A549 (cell line): ENCODE results near the gene RHOBTB1. TPM values are rescaled to one million over a fixed set of nuclear protein-coding genes. Genes with fewer than 3 reads are reported as not detected.

Source experiments
- ATAC-seq, 2 experiments: fragments of 200-7000 bp in 1 of 2; fragments of >200 bp in 1 of 2; cut with Nextera tagmentation in 1 of 2; cut with Tn5 transposase in 1 of 2; 3 replicates each; pipeline versions ENCODE4 v1.8.0 to v1.9.1; 2018 to 2020; ENCODE audit warnings: mild to moderate bottlenecking in 1 of 2, moderate library complexity in 1 of 2
- CTCF ChIA-PET: fragments of 300-600 bp; sonication (Branson Sonifier 250); formaldehyde crosslinking; extraction: SDS; loops from one replicate; lab custom pipeline; 2021; ENCODE audit warnings: antibody characterized with exemption, inconsistent platforms; lab: Yijun Ruan, JAX
- POLR2A ChIA-PET: fragments of 350-600 bp; formaldehyde crosslinking; extraction: SDS; loops from one replicate; lab custom pipeline; 2021; ENCODE audit warnings: antibody characterized with exemption, inconsistent platforms; lab: Yijun Ruan, JAX
- DNase-seq, 2 experiments: peaks; one replicate each; pipeline versions ENCODE4 v3.0.0 to v3.0.0-alpha.2; 2011 to 2016; ENCODE audit warnings: low read depth in 1 of 2, low spot score in 1 of 2
- FAIRE-seq: peaks from 2 replicates; lab custom pipeline; 2011; peaks lifted over from hg19 to GRCh38; lab: Jason Lieb, UNC
- H3K27ac ChIP-seq, 2 experiments: fragments of >200 bp; sonication (Bioruptor Twin); formaldehyde crosslinking; 3 replicates each; pipeline ENCODE4 v1.5.1; 2016 to 2017
- H3K4me1 ChIP-seq: fragments of >200 bp; sonication (Bioruptor Twin); formaldehyde crosslinking; 3 replicates; pipeline ENCODE4 v1.6.1; 2016
- H3K4me2 ChIP-seq: fragments of >200 bp; sonication (Bioruptor Twin); formaldehyde crosslinking; 3 replicates; pipeline ENCODE4 v1.6.1; 2016
- H3K4me3 ChIP-seq: fragments of >200 bp; sonication (Bioruptor Twin); formaldehyde crosslinking; 3 replicates; pipeline ENCODE4 v1.5.1; 2016
- H3K9me3 ChIP-seq: fragments of >200 bp; sonication (Bioruptor Twin); formaldehyde crosslinking; 3 replicates; pipeline ENCODE4 v1.6.1; 2016
- ATOH8 ChIP-seq: fragments of 250-450 bp; sonication (Bioruptor Pico); IDR thresholded peaks from 2 replicates; pipeline ENCODE4 v1.5.0; 2020; ENCODE audit warnings: low read depth, mild to moderate bottlenecking, moderate library complexity
- BHLHE40 ChIP-seq: IDR thresholded peaks from 2 replicates; pipeline ENCODE4 v1.6.1; 2012; ENCODE audit warnings: low read depth, low read length, inconsistent platforms
- CEBPB ChIP-seq, 2 experiments: fragments of >200 bp in 1 of 2; sonication (Bioruptor Twin) in 1 of 2; formaldehyde crosslinking in 1 of 2; IDR thresholded peaks; 2 replicates each; pipeline ENCODE4 v1.6.1; 2012 to 2016
- CTCF ChIP-seq: fragments of >200 bp; sonication (Bioruptor Twin); formaldehyde crosslinking; IDR thresholded peaks from 3 replicates; pipeline ENCODE4 v1.5.1; 2016
- EHMT2 ChIP-seq: fragments of 200-600 bp; sonication (generic); IDR thresholded peaks from 2 replicates; pipeline ENCODE4 v1.6.1; 2016; ENCODE audit warnings: antibody characterized with exemption, low read depth, mild to moderate bottlenecking, moderate library complexity
- ELK1 ChIP-seq: fragments of 150-350 bp; IDR thresholded peaks from 2 replicates; pipeline ENCODE4 v1.6.1; 2014; ENCODE audit warnings: low read depth, mild to moderate bottlenecking, low read length
- EP300 ChIP-seq, 2 experiments: fragments of >200 bp; sonication (Bioruptor Twin); formaldehyde crosslinking; IDR thresholded peaks; 2 replicates in 1 of 2; 3 replicates in 1 of 2; pipeline ENCODE4 v1.6.1; 2016 to 2017
- FOSL2 ChIP-seq, 2 experiments: fragments of 450-650 bp in 1 of 2; fragments of >200 bp in 1 of 2; sonication (Bioruptor Twin) in 1 of 2; formaldehyde crosslinking; IDR thresholded peaks; 2 replicates each; pipeline versions ENCODE4 v1.5.0 to v1.6.1; 2016 to 2020; ENCODE audit warnings: mild to moderate bottlenecking in 1 of 2, moderate library complexity in 1 of 2
- FOXS1 ChIP-seq: fragments of 250-450 bp; sonication (Bioruptor Pico); IDR thresholded peaks from 2 replicates; pipeline ENCODE4 v1.5.0; 2020; ENCODE audit warnings: mild to moderate bottlenecking, moderate library complexity
- GATA3 ChIP-seq: IDR thresholded peaks from 2 replicates; pipeline ENCODE4 v1.6.1; 2012; ENCODE audit warnings: borderline replicate concordance
- HDAC2 ChIP-seq: fragments of 200-600 bp; sonication (generic); IDR thresholded peaks from 2 replicates; pipeline ENCODE4 v1.6.1; 2016
- HOXA7 ChIP-seq: fragments of 250-450 bp; sonication (Bioruptor Pico); IDR thresholded peaks from 2 replicates; pipeline ENCODE4 v1.5.0; 2020; ENCODE audit warnings: mild to moderate bottlenecking, moderate library complexity
- HOXB13 ChIP-seq: fragments of 250-450 bp; sonication (Bioruptor Pico); IDR thresholded peaks from 2 replicates; pipeline ENCODE4 v1.5.0; 2020; ENCODE audit warnings: low read depth, mild to moderate bottlenecking, moderate library complexity
- HOXB5 ChIP-seq: fragments of 250-450 bp; sonication (Bioruptor Pico); IDR thresholded peaks from 2 replicates; pipeline ENCODE4 v1.5.0; 2020; ENCODE audit warnings: mild to moderate bottlenecking, moderate library complexity
- JUNB ChIP-seq: fragments of >200 bp; sonication (Bioruptor Twin); formaldehyde crosslinking; IDR thresholded peaks from 2 replicates; pipeline ENCODE4 v1.6.1; 2016
- MAZ ChIP-seq: fragments of 150-350 bp; IDR thresholded peaks from 2 replicates; pipeline ENCODE4 v1.6.1; 2014; ENCODE audit warnings: antibody characterized with exemption, low read depth, low read length, borderline replicate concordance
- NFE2L2 ChIP-seq: fragments of 150-350 bp; conservative IDR thresholded peaks from 2 replicates; pipeline ENCODE4 v1.6.1; 2014; ENCODE audit warnings: low read length
- NR3C1 ChIP-seq: fragments of >200 bp; sonication (Bioruptor Twin); formaldehyde crosslinking; IDR thresholded peaks from 3 replicates; pipeline ENCODE4 v1.6.1; 2017
- POLR2AphosphoS2 ChIP-seq: conservative IDR thresholded peaks from 2 replicates; pipeline ENCODE4 v1.6.1; 2012; ENCODE audit warnings: low read length, improper control_type of control experiment, inconsistent platforms
- RAD21 ChIP-seq, 2 experiments: fragments of >200 bp in 1 of 2; sonication (Bioruptor Twin) in 1 of 2; formaldehyde crosslinking in 1 of 2; IDR thresholded peaks in 1 of 2; conservative IDR thresholded peaks in 1 of 2; 2 replicates in 1 of 2; 3 replicates in 1 of 2; pipeline ENCODE4 v1.6.1; 2012 to 2018; ENCODE audit warnings: inconsistent platforms in 1 of 2
- RARB ChIP-seq: fragments of 250-450 bp; sonication (Bioruptor Pico); IDR thresholded peaks from 2 replicates; pipeline ENCODE4 v1.8.0; 2021; ENCODE audit warnings: mild to moderate bottlenecking, moderate library complexity
- RCOR1 ChIP-seq: fragments of 150-350 bp; IDR thresholded peaks from 2 replicates; pipeline ENCODE4 v1.6.1; 2014; ENCODE audit warnings: antibody characterized with exemption, low read length, low read depth
- RFX5 ChIP-seq: fragments of 450-650 bp; IDR thresholded peaks from 2 replicates; pipeline ENCODE4 v1.7.1; 2014; ENCODE audit warnings: antibody characterized with exemption, mild to moderate bottlenecking, moderate library complexity
- SMC3 ChIP-seq: fragments of >200 bp; sonication (Bioruptor Twin); formaldehyde crosslinking; IDR thresholded peaks from 3 replicates; pipeline ENCODE4 v1.6.1; 2018; ENCODE audit warnings: inconsistent platforms
- SREBF2 ChIP-seq: fragments of 450-650 bp; IDR thresholded peaks from 2 replicates; pipeline ENCODE4 v1.6.1; 2014; ENCODE audit warnings: mild to moderate bottlenecking, moderate library complexity
- TFCP2L1 ChIP-seq: fragments of 250-450 bp; sonication (Bioruptor Pico); IDR thresholded peaks from 2 replicates; pipeline ENCODE4 v1.5.0; 2021; ENCODE audit warnings: mild to moderate bottlenecking
- ZC3H11A ChIP-seq: fragments of 450-650 bp; IDR thresholded peaks from 2 replicates; pipeline ENCODE4 v1.6.1; 2014; ENCODE audit warnings: antibody characterized with exemption, mild to moderate bottlenecking
- ZFP36 ChIP-seq: fragments of 450-650 bp; IDR thresholded peaks from 2 replicates; pipeline ENCODE4 v1.6.1; 2014; ENCODE audit warnings: borderline replicate concordance; ENCODE audit not compliant: partially characterized antibody
- ZNF302 ChIP-seq: fragments of 250-450 bp; sonication (Bioruptor Pico); IDR thresholded peaks from 2 replicates; pipeline ENCODE4 v1.9.0; 2021; ENCODE audit warnings: inconsistent platforms, mild to moderate bottlenecking, moderate library complexity
- WGBS: methylation state at CpG from one replicate; pipeline ENCODE4 v1.1.6; 2017; ENCODE audit errors: missing lambda C conversion rate; 5-methylcytosine and 5-hydroxymethylcytosine counted together
- polyA plus RNA-seq, 4 experiments: library from polyadenylated mRNA; depleted of rRNA in 3 of 4; stranded (reverse); fragments of >200 nt; fragmentation: RNase III in 1 of 4; extraction: RNeasy Plus Mini Kit Qiagen cat#74134 plus additional on column Dnase treatment in 1 of 4; gene quantifications; 2 replicates in 3 of 4; 3 replicates in 1 of 4; pipeline ENCODE4 v1.2.3, GENCODE V29; 2011 to 2017

Gene RHOBTB1
- polyA plus RNA-seq, 2 of the 4 experiments (the other 2 are of a cell fraction) = 6.6 to 24.7 TPM

- Histone ChIP-seq H3K9me3 (no peaks in the 10 kb centered on the region), H3K4me2 (no peak overlapping the region), H3K4me1 (peaks cover 27% of the 10 kb centered on the region), H3K27ac (no peak overlapping the region), H3K4me3 (no peak overlapping the region)
- DNase-seq (peak in 1 of 2 experiments; percentile 13), FAIRE-seq (no peak), ATAC-seq (no peak)
- ChIA-PET CTCF (interaction anchor here (1.0 kb wide), 1 partner anchor 12 kb away, joined by 3 read pairs; no protein-coding TSS in a partner anchor), POLR2A (no interaction called here)
- TF ChIP-seq ATOH8 (CRISPR knock-in tag) = no peak
- TF ChIP-seq RFX5 = no peak
- TF ChIP-seq RARB (CRISPR knock-in tag) = no peak
- no peak for TF ChIP-seq JUNB
- TF ChIP-seq EP300 (IDR thresholded peaks at IDR 0.05) = no peak
- no peak for TF ChIP-seq FOXS1 (CRISPR knock-in tag)
- no peak for TF ChIP-seq ZFP36
- no peak for TF ChIP-seq ZC3H11A
- no peak for TF ChIP-seq SMC3
- no peak for TF ChIP-seq ELK1
- no peak for TF ChIP-seq NR3C1
- no peak for TF ChIP-seq HOXB13 (CRISPR knock-in tag)
- TF ChIP-seq NFE2L2 = no peak
- no peak for TF ChIP-seq HOXB5 (CRISPR knock-in tag)
- TF ChIP-seq HDAC2 = no peak
- no peak for TF ChIP-seq EHMT2
- TF ChIP-seq CEBPB (IDR thresholded peaks at IDR 0.05) = no peak
- no peak for TF ChIP-seq BHLHE40
- no peak for TF ChIP-seq MAZ
Observed at GRCh38 chr10:60894786-60895185, 49.2 kb downstream of the RHOBTB1 start.

- CTCF ChIA-PET = no interaction called here
- ATAC-seq (no peak), FAIRE-seq (no peak), DNase-seq (no peak)
- WGBS = 52% methylated on average over 3 of the region's 3 CpGs
- H3K27ac ChIP-seq = no peak overlapping the region
- TF ChIP-seq FOSL2 (IDR thresholded peaks at IDR 0.05) (peak; percentile 27; the same call in 1 of the 2 replicates), FOSL2 (CRISPR knock-in tag; IDR thresholded peaks at IDR 0.05) (peak; percentile 87), GATA3 (no peak)
- POLR2A ChIA-PET = no interaction called here
- H3K9me3 ChIP-seq = no peaks in the 10 kb centered on the region
- H3K4me3 ChIP-seq = no peak overlapping the region
- H3K4me2 ChIP-seq = peak overlapping the region; percentile 61
- peaks cover 27% of the 10 kb centered on the region for H3K4me1 ChIP-seq
Observed at GRCh38 chr10:60893231-60893630, 50.8 kb downstream of the RHOBTB1 start.

GRCh38 chr10:60892571-60892970 is 51.4 kb downstream of the RHOBTB1 start:
- Histone ChIP-seq H3K4me3 (no peak overlapping the region), H3K9me3 (no peaks in the 10 kb centered on the region), H3K4me2 (no peak overlapping the region; the same call in 2 of the 3 replicates), H3K4me1 (peaks cover 27% of the 10 kb centered on the region)
- POLR2A ChIA-PET = no interaction called here
- FAIRE-seq = no peak
- no peak for DNase-seq
- 96% methylated on average over 8 of the region's 8 CpGs for WGBS
- ATAC-seq = no peak
- TF ChIP-seq ZNF302 (CRISPR knock-in tag) = no peak
- no peak for TF ChIP-seq CTCF
- TF ChIP-seq SREBF2 = no peak
- TF ChIP-seq RAD21 (conservative IDR thresholded peaks at IDR 0.05 in 1 of 2, IDR thresholded peaks at IDR 0.05 in 1 of 2) = no peak
- no peak for TF ChIP-seq FOXS1 (CRISPR knock-in tag)
- no peak for TF ChIP-seq RFX5
- no peak for TF ChIP-seq POLR2AphosphoS2
- no peak for TF ChIP-seq TFCP2L1
- no peak for TF ChIP-seq HOXB13 (CRISPR knock-in tag)
- TF ChIP-seq HOXA7 (CRISPR knock-in tag) = no peak
- TF ChIP-seq RCOR1 = no peak
- TF ChIP-seq, all 56 proteins: peak for 0
- H3K27ac ChIP-seq = no peak overlapping the region
- CTCF ChIA-PET = no interaction called here
